ENCODE data around the gene EYS. TPM values are rescaled to one million over a fixed set of nuclear protein-coding genes. Genes with fewer than 3 reads are reported as not detected.

The EYS gene
- total and polyA plus RNA-seq, 9 of the 15 experiments (the other 6 are each of a cell fraction or from before 2014, with no cell fraction given) = 0.03 to 0.36 (median 0.10) TPM; not detected in 2

DNA sequence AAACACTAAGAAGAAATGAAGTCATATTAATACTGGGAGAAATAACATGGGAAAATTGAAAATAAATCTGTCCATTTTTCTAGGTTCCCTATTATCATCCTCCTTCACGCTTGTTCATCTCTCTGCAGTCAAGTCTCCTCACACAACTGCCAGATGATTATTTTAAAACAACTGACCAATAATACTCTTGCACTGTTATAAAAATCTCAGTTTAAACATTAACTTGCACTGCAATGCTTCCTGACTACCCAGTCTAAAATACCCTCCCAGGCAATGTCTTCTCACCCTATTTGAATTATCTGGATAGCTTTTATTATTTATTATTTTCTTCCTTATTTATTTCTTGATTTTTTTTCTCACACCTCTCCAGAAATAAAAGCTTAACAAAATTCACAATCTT lies 5.7 kb downstream of the EYS start (continued):
- TF ChIP-seq ZNF717 (CRISPR knock-in tag; IDR thresholded peaks at IDR 0.05) (no peak), MTF1 (CRISPR knock-in tag; IDR thresholded peaks at IDR 0.05; ENCODE audit: borderline replicate concordance) (no peak), SRSF7 (optimal IDR thresholded peaks at IDR 0.05; ENCODE audit: low read depth, low read length) (no peak), MYC (IDR thresholded peaks at IDR 0.05; ENCODE audit: low read depth, low read length) (no peak), MYC (CRISPR knock-in tag; IDR thresholded peaks at IDR 0.05; ENCODE audit: borderline replicate concordance, low read depth) (no peak)
- TF ChIP-seq, protein P1, sequence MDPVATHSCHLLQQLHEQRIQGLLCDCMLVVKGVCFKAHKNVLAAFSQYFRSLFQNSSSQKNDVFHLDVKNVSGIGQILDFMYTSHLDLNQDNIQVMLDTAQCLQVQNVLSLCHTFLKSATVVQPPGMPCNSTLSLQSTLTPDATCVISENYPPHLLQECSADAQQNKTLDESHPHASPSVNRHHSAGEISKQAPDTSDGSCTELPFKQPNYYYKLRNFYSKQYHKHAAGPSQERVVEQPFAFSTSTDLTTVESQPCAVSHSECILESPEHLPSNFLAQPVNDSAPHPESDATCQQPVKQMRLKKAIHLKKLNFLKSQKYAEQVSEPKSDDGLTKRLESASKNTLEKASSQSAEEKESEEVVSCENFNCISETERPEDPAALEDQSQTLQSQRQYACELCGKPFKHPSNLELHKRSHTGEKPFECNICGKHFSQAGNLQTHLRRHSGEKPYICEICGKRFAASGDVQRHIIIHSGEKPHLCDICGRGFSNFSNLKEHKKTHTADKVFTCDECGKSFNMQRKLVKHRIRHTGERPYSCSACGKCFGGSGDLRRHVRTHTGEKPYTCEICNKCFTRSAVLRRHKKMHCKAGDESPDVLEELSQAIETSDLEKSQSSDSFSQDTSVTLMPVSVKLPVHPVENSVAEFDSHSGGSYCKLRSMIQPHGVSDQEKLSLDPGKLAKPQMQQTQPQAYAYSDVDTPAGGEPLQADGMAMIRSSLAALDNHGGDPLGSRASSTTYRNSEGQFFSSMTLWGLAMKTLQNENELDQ (CRISPR knock-in tag; IDR thresholded peaks at IDR 0.05; ENCODE audit: borderline replicate concordance) = no peak

DNA sequence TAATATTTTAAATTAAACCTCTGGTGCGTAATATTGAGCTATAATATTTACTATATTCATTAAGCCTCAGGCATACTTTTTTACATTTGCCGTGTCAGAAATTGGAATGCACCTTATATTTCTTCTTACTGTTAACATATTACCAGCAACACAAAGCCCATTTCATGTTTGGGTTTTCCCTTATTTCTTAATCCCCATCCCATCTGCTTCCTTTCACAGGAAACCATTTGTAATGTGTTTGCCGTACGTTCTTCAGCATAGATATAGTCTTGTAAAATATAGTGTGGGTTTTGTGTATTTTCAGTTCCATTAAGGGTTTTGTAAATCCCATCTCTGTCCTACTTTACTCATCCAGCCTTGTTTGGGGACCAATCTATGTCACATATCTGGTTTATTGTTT lies 6.5 kb downstream of the EYS start:
- no peaks in the 10 kb centered on the region for H3K27me3 ChIP-seq (ENCODE audit: control insufficient read depth in 2 of 2, insufficient read depth in 2 of 2, low read length in 2 of 2)
- H2AFZ ChIP-seq (ENCODE audit: low read depth, low read length) = no peak overlapping the region
- H3K9me3 ChIP-seq (replicated peaks; ENCODE audit: control insufficient read depth, insufficient read depth, low read depth, low read length) = no peaks in the 10 kb centered on the region
- no peak overlapping the region for H3K9ac ChIP-seq (ENCODE audit: insufficient read depth in 1 of 2, low read depth in 2 of 2, low read length in 2 of 2)
- ChIA-PET POLR2A (no interaction called here), CTCF (ENCODE audit: low intra/inter-chr PET ratio) (no interaction called here)
- no peak for TF ChIP-seq HEY1 (CRISPR knock-in tag; IDR thresholded peaks at IDR 0.05; ENCODE audit: borderline replicate concordance)
- TF ChIP-seq DMBX1 (CRISPR knock-in tag; IDR thresholded peaks at IDR 0.05; ENCODE audit: borderline replicate concordance) = no peak
- no peak for TF ChIP-seq ZNF384 (IDR thresholded peaks at IDR 0.05; ENCODE audit: low read depth, low read length)
- TF ChIP-seq CC2D1A (IDR thresholded peaks at IDR 0.05) = no peak
- TF ChIP-seq GTF2A2 (tag; IDR thresholded peaks at IDR 0.05) = no peak
- no peak for TF ChIP-seq EP300 (IDR thresholded peaks at IDR 0.05; ENCODE audit: low read length)
- TF ChIP-seq, protein P2, sequence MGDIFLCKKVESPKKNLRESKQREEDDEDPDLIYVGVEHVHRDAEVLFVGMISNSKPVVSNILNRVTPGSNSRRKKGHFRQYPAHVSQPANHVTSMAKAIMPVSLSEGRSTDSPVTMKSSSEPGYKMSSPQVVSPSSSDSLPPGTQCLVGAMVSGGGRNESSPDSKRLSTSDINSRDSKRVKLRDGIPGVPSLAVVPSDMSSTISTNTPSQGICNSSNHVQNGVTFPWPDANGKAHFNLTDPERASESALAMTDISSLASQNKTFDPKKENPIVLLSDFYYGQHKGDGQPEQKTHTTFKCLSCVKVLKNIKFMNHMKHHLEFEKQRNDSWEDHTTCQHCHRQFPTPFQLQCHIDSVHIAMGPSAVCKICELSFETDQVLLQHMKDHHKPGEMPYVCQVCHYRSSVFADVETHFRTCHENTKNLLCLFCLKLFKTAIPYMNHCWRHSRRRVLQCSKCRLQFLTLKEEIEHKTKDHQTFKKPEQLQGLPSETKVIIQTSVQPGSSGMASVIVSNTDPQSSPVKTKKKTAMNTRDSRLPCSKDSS (IDR thresholded peaks at IDR 0.05; ENCODE audit: low read depth, partially characterized antibody) = no peak
- no peak for TF ChIP-seq ZNF124 (CRISPR knock-in tag; IDR thresholded peaks at IDR 0.05)
- TF ChIP-seq ZNF780A (CRISPR knock-in tag; IDR thresholded peaks at IDR 0.05) = no peak
- no peak for TF ChIP-seq RBBP5 (IDR thresholded peaks at IDR 0.05; ENCODE audit: borderline replicate concordance, insufficient read depth, low read length, poor library complexity, severe bottlenecking)
- no peak for TF ChIP-seq ZNF707 (CRISPR knock-in tag; conservative IDR thresholded peaks at IDR 0.05)
- no peak for TF ChIP-seq CHD1 (IDR thresholded peaks at IDR 0.05; ENCODE audit: low read length)
- TF ChIP-seq WHSC1 (IDR thresholded peaks at IDR 0.05; ENCODE audit: low read length) = no peak
- DNase-seq (ENCODE audit: extremely low read depth in 1 of 4, low spot score in 3 of 4) (no peak), FAIRE-seq (no peak), ATAC-seq (no peak)
- H3K4me3 ChIP-seq = no peak overlapping the region
- no peaks in the 10 kb centered on the region for H3K4me1 ChIP-seq (replicated peaks in 1 of 2; ENCODE audit: control insufficient read depth in 2 of 2, insufficient read depth in 2 of 2, low read length in 2 of 2)
- BruUV-seq (replicated peaks) = no TSS peak
- in situ Hi-C loops (cut with MboI) = no loop called here
- no peak overlapping the region for H3K4me2 ChIP-seq (ENCODE audit: insufficient read depth, low read length)
- WGBS (ENCODE audit: insufficient coverage, low coverage, missing lambda C conversion rate) = 18% methylated on average over 4 of the region's 4 CpGs
- no peaks in the 10 kb centered on the region for H3K9me1 ChIP-seq (ENCODE audit: control insufficient read depth, insufficient read depth, low read length)
- H3K27ac ChIP-seq (ENCODE audit: extremely low read depth, low read depth, low read length) = no peak overlapping the region
- intact Hi-C loops (cut with micrococcal nuclease) = no loop called here
- no peaks in the 10 kb centered on the region for H4K20me1 ChIP-seq (replicated peaks; ENCODE audit: control insufficient read depth, insufficient read depth, low read length)
- H3K79me2 ChIP-seq (ENCODE audit: control insufficient read depth, insufficient read depth, low read length) = no peaks in the 10 kb centered on the region
- no peaks in the 10 kb centered on the region for H3K36me3 ChIP-seq (ENCODE audit: control insufficient read depth, insufficient read depth, low read length)
